Measurements from ENCODE around the gene ITGA3.

ITGA3 gene

DNA sequence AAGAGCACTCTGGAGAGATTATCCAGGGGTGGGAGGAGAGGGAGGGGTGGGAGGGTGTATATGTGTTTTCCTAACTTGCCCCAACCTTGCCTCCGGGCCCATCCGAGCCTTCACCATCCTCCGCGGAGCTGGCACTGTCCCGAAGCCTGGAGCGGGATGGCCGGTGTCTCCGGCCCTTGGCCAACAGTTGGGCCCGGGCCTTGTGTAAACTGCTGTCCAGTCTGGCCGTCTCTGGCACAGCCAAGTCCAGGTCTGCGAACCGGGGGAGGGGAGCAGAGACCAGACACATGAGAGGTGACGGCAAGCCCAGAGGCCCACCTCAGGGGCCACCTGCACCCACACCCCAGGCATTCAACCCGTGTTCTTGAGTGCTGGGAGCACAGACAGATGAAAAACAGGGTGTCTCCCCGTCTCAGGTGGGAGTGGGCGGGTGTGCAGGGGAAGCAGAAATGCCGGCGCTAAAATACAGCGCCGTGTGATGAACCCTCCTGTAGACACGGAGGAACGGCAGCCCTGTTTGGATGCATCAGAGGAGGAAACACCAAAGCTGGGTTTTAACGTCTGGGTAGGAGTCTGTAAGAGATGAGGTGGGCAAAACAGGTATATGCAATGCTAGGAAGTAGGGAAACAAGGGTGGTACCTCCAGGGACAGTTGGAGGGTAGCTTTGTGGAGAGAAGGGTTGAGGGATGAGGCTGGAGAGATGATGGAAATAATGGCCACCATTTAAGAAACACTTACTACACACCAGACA lies 62.3 kb downstream of the ITGA3 start:
- Histone ChIP-seq H2AFZ (no peak overlapping the region), H3K27ac (no peak overlapping the region), H3K36me3 (ENCODE audit: control insufficient read depth, insufficient read depth, low read length) (no peaks in the 10 kb centered on the region), H3K9me3 (ENCODE audit: control insufficient read depth, low read length) (no peaks in the 10 kb centered on the region), H3K4me2 (ENCODE audit: low read length) (no peak overlapping the region), H3K9ac (no peak overlapping the region), H3K79me2 (no peaks in the 10 kb centered on the region), H3K4me3 (ENCODE audit: low read depth, low read length) (no peak overlapping the region), H3K4me1 (peaks cover 5% of the 10 kb centered on the region), H3K27me3 (ENCODE audit: control insufficient read depth, insufficient read depth, low read length) (no peaks in the 10 kb centered on the region)
- TF ChIP-seq, protein P1, sequence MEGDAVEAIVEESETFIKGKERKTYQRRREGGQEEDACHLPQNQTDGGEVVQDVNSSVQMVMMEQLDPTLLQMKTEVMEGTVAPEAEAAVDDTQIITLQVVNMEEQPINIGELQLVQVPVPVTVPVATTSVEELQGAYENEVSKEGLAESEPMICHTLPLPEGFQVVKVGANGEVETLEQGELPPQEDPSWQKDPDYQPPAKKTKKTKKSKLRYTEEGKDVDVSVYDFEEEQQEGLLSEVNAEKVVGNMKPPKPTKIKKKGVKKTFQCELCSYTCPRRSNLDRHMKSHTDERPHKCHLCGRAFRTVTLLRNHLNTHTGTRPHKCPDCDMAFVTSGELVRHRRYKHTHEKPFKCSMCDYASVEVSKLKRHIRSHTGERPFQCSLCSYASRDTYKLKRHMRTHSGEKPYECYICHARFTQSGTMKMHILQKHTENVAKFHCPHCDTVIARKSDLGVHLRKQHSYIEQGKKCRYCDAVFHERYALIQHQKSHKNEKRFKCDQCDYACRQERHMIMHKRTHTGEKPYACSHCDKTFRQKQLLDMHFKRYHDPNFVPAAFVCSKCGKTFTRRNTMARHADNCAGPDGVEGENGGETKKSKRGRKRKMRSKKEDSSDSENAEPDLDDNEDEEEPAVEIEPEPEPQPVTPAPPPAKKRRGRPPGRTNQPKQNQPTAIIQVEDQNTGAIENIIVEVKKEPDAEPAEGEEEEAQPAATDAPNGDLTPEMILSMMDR (IDR thresholded peaks at IDR 0.05), result no peak

DNA sequence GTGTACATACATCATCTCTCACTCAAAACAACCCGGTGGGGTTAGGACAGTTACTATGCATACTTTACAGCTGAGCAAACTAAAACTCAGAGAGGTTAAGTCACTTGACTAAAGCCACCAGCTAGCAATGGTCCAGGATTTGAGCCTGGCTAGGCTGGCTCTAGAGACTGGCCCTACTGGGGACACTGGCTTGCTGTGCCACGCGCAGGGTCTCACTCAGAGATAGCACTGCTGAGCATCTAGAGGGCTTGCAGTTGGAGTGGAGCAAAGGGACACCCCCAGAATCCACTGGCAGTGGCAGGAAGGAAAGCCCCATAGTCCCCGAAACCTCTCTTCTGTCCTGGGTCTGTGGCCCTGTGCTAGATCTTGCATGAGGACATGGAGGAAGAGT lies 62.9 kb downstream of the ITGA3 start:
- TF ChIP-seq, protein P1 (IDR thresholded peaks at IDR 0.05), result no peak
- Histone ChIP-seq H3K36me3 (ENCODE audit: control insufficient read depth, insufficient read depth, low read length) (no peaks in the 10 kb centered on the region), H2AFZ (no peak overlapping the region), H3K27me3 (ENCODE audit: control insufficient read depth, insufficient read depth, low read length) (no peaks in the 10 kb centered on the region), H3K4me2 (ENCODE audit: low read length) (no peak overlapping the region), H3K27ac (no peak overlapping the region), H3K9me3 (ENCODE audit: control insufficient read depth, low read length) (no peaks in the 10 kb centered on the region), H3K9ac (no peak overlapping the region), H3K4me1 (peaks cover 5% of the 10 kb centered on the region), H3K4me3 (ENCODE audit: low read depth, low read length) (no peak overlapping the region), H3K79me2 (no peaks in the 10 kb centered on the region)

DNA sequence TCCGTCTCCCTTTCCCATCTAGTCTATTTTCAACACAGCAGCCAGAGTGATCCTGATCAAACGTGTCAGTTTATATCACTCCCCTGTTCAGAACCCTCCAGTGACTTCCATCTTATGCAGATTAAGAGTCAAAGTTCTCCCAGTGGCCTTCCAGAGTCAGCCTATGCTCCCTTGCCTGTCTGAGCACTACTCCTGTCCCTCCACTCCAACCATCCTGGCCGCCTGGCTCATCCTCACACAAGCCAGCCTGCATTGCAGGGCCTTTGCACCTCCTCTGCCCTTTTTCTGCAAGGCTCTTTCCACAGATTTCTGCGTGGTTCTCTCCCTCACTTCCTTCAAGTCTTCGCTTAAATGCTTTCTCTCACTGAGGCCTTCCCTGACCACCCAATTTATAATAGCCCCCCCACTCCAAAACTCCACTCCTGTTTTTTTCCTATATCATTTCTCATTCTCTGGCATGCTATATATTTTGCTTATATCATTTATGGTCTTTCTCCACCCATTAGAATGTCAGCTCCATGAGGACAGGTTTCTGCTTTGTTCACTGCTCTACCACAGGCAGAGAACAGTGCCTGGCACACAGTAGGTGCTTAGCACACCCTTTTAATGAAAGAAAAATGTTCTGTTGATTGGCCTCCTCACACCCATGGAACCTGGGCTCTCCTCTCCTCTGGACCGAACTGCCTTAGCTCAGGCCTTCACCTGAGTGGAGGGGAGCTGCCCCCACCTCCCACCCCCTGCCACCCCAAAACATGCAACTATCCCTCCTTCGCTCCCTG lies 64.8 kb downstream of the ITGA3 start:
- Histone ChIP-seq H3K4me3 (ENCODE audit: low read depth, low read length) (no peak overlapping the region), H3K27ac (no peak overlapping the region), H3K9ac (no peak overlapping the region), H3K4me2 (ENCODE audit: low read length) (no peak overlapping the region), H3K79me2 (no peaks in the 10 kb centered on the region), H3K36me3 (ENCODE audit: control insufficient read depth, insufficient read depth, low read length) (no peaks in the 10 kb centered on the region), H2AFZ (no peak overlapping the region), H3K27me3 (ENCODE audit: control insufficient read depth, insufficient read depth, low read length) (no peaks in the 10 kb centered on the region), H3K9me3 (ENCODE audit: control insufficient read depth, low read length) (no peaks in the 10 kb centered on the region), H3K4me1 (no peaks in the 10 kb centered on the region)
- TF ChIP-seq, protein P1 (IDR thresholded peaks at IDR 0.05), result no peak

DNA sequence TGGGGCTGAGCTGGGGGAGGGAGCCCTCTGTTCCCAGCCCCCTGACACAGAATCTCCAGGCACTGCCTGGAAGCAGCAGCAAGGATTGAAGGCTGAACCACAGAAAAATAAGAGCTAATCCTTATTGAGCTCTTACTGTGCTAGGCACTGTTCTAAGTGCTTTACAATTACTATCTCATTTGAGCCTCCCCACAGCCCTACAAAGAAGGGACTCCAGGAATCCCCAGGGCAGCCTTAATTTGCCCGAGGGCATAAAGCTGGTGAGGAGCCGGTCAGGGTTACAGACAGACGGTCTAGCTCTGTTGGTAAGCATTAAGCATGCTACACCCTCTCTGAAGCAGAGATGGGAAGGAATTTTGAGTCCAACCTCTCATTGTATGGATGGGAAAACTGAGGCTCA lies 67.0 kb downstream of the ITGA3 start:
- no peak overlapping the region for H3K9ac ChIP-seq
- H3K4me1 ChIP-seq, result no peaks in the 10 kb centered on the region
- H3K36me3 ChIP-seq (ENCODE audit: control insufficient read depth, insufficient read depth, low read length), result no peaks in the 10 kb centered on the region
- H3K79me2 ChIP-seq, result no peaks in the 10 kb centered on the region
- TF ChIP-seq, protein P1 (IDR thresholded peaks at IDR 0.05), result no peak
- H3K27ac ChIP-seq, result no peak overlapping the region
- H2AFZ ChIP-seq, result no peak overlapping the region
- no peak overlapping the region for H3K4me2 ChIP-seq (ENCODE audit: low read length)
- H3K9me3 ChIP-seq (ENCODE audit: control insufficient read depth, low read length), result no peaks in the 10 kb centered on the region
- no peak overlapping the region for H3K4me3 ChIP-seq (ENCODE audit: low read depth, low read length)
- H3K27me3 ChIP-seq (ENCODE audit: control insufficient read depth, insufficient read depth, low read length), result no peaks in the 10 kb centered on the region

Measured in parathyroid adenoma (tissue), 2 donors.